Right forelimb (tissue), 1 donor: ENCODE data around the gene DLD.
"Not testable (repeated sequence)": the region's sequence is repeated elsewhere in the genome, so short reads cannot be mapped to it uniquely, and the experiment has no call there.

Experiments
- DNase-seq: peaks from one replicate; pipeline ENCODE4 v3.0.0-alpha.2; 2018

DLD gene

DNA sequence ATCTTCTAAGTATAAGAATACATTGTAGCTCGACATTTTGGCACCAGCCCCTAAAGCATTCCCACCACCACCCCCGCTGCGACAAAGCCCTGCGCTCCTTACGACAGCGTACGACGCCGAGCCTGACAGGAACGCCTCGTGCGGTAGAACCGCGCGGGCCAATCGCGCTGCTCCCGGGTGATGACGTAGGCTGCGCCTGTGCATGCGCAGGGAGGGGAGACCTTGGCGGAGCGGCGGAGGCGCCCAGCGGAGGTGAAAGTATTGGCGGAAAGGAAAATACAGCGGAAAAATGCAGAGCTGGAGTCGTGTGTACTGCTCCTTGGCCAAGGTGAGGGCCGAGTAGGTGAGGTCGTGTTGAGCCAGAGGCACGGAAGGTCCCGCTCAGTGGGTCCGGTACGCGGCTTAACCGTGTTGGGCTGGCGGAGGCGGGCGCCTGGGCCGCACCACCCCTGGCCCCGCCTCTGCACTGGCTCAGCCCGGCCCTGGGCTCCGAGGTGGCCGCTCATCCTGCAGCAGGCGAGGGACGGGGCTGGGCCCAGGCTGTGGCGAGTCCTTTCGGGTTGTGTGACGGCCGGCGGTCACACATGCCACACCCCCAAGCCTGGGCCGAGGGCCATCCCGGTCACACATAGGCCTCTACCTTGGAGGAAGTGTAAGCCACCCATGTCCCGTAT lies at the start of gene DLD:
Gene DLD (plus strand): TSS at position 222 of the 674 bp plus-strand sequence. CDS start 68 bp downstream, at position 290.
- DNase-seq = peak; percentile 94

- no peak for DNase-seq
Observed at GRCh38 chr7:107842213-107842612, 48.8 kb upstream of the DLD start.

DNA sequence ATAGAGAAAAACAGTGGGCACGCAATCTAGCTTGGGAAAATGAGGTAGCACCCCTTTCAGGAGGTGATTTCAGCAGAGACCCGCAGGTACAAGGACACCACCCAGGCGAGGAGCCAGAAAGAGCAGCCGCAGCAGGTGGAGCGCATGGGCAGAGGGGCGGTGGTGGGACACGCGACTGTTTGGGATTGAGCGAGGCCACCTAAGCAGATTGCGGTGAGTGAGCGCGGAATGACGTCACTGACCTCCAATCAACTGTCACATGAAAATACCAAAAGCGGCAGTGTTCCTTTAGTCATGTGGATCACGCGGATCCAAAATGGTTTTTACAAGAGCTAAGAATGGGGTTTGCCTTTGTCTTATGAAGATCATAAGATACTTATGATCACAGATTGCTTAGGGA lies 47.8 kb upstream of the DLD start:
- DNase-seq = no peak

DNA sequence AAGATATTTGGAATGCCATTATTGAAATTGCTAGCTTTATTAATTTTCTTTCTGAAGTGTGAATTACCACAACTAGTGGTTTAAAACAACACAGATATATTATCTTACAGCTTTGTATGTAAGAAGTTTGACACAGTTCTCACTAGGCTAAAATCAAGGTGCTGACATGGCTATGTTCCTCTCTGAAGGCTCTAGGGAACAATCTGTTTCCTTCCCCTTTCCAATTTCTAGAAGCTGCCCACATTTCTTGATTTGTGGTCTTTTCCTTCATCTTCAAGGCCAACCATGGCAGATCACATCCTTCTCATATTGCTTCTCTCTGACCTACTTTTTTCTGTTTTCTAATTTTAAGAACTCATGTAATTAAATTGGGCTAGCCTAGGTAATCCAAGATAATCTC lies 44.7 kb upstream of the DLD start:
- no peak for DNase-seq

DNA sequence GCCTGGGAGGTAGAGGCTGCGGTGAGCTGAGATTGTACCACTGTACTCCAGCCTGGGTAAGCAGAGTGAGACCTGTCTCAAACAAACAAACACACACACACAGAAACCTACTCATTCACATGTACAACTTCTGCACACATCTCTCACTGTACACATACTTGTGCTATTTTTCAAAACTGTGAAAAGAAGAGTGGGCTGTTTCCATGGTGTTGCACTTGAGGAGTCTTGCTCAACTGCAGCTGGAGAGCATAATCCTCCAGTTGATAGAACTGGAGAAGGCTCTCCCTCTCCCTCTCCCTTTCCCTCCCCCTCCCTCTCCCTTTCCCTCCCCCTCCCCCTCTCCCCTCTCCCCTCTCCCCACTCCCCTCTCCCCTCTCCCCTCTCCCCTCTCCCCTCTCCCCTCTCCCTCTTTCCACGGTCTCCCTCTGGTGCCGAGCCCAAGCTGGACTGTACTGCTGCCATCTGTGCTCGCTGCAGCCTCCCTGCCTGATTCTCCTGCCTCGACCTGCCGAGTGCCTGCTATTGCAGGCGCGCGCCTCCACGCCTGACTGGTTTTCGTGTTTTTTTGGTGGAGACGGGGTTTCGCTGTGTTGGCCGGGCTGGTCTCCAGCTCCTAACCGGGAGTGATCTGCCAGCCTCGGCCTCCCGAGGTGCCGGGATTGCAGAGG lies 43.7 kb upstream of the DLD start:
- DNase-seq = no peak

- not testable (repeated sequence) for DNase-seq
Observed at GRCh38 chr7:107847836-107848175, 43.2 kb upstream of the DLD start.

DNA sequence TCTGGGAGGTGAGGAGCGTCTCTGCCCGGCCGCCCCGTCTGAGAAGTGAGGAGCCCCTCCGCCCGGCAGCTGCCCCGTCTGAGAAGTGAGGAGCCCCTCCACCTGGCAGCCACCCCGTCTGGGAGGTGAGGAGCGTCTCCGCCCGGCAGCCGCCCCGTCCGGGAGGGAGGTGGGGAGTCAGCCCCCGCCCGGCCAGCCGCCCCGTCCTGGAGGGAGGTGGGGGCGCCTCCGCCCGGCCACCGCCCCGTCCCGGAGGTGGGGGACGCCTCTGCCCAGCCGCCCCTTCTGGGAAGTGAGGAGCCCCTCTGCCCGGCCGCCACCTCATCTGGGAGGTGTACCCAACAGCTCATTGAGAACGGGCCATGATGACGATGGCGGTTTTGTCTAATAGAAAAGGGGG lies 42.8 kb upstream of the DLD start:
- DNase-seq = not testable (repeated sequence)

GRCh38 chr7:107850216-107850615 lies 40.8 kb upstream of the DLD start:
- no peak for DNase-seq

- no peak for DNase-seq
Observed at GRCh38 chr7:107850643-107851042, 40.3 kb upstream of the DLD start.

- DNase-seq = no peak
Observed at GRCh38 chr7:107854454-107854853, 36.5 kb upstream of the DLD start.

- no peak for DNase-seq
Observed at GRCh38 chr7:107854989-107855388, 36.0 kb upstream of the DLD start.

DNA sequence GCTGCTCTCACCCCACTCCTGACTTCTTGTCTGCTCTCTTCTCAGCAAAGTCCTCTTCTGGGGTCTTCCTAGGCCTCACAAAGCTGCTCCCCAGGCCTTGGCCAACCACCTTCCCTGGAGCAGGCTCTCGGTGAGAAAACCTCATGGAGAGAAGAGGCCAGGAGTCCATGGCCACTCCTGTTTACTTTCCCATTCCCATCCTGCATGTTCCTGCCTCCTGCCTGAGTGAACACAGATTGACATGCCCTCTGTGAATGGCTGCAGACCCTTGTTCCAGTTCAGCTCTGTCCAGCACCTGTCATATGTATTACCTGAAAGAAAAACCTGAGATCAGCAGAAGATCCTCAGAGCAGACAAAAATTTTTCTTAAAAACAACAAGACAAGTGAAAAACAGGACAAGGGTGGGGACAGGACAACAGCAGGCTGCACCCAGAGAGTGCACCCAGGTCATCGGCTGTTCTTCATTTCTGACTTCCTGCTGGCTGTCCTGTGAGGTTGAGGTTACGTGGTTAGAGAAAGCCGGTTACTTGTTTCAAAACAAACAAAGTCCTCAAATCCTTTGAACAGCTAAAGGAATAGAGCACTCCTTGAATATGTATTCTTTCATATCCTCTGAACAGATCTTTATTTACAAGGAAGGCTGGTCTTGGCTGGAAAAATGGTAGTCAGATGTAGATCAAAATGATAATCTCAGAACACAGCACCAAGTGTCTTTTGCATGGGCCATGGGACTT lies 34.0 kb upstream of the DLD start:
- no peak for DNase-seq

- no peak for DNase-seq
Observed at GRCh38 chr7:107857541-107857912, 33.5 kb upstream of the DLD start.

GRCh38 chr7:107858280-107858679 lies 32.7 kb upstream of the DLD start:
- no peak for DNase-seq

DNA sequence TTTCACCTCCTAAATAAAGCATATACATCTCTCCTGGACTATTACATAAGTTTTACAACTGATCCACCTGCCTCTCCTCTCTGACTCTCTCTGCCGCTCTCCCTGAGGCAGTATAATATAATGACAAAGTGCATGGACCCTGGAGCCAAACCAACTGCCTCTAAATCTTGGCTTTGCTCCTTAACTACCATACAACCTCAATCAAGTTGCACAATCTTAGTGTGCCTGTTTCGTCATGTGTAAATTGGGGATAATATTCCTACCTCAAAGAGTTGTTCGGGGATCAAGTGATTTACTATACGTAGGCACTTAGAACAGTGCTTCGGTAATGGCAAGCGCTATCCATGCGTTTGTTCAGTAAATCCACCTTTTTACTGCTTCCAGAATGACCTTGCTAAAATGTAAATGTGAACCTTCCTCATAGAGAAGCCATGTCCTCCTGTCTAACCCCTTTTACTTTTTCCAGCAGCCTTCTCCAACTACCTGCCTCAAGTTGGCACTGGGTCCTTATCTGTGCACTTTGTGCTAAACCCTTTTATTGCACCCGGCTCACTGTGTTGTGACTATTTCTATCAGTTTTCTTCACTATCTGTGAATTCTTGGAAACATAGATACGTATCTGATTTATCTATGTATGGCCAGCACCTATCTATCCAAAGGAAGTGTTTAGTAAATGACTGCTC lies 30.6 kb upstream of the DLD start:
- DNase-seq = no peak

DNA sequence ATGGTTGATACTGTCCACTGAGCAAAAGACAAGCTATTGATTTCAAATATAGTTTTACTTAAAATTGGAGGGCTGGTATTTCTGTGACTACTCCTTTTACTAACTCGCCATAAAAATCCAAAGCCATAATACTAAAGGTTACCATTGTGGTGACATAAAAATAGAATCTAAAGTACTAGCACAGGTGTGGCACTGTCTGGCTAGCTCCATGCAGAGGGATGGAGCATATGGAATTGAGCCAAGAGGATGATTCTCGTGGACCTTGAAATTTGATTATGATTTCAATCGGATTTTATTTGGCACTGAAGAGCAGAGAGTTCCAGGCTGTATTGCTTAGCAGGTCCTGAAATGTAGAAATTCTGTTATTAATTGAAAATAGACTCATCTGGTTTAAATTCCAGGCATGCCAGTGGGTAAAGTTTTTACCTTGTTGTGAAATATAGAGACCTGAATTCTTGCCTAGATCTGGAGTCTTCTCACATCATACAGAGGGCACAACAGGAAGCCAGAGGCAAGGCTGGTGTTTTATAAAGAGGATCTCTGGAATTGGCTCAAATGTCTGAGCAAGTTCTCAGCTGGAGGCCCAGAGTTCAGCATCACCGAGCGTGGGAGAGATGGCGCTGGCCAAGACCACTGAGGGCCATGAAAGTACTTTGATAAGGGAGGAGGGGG lies 29.9 kb upstream of the DLD start:
- DNase-seq = no peak

DNA sequence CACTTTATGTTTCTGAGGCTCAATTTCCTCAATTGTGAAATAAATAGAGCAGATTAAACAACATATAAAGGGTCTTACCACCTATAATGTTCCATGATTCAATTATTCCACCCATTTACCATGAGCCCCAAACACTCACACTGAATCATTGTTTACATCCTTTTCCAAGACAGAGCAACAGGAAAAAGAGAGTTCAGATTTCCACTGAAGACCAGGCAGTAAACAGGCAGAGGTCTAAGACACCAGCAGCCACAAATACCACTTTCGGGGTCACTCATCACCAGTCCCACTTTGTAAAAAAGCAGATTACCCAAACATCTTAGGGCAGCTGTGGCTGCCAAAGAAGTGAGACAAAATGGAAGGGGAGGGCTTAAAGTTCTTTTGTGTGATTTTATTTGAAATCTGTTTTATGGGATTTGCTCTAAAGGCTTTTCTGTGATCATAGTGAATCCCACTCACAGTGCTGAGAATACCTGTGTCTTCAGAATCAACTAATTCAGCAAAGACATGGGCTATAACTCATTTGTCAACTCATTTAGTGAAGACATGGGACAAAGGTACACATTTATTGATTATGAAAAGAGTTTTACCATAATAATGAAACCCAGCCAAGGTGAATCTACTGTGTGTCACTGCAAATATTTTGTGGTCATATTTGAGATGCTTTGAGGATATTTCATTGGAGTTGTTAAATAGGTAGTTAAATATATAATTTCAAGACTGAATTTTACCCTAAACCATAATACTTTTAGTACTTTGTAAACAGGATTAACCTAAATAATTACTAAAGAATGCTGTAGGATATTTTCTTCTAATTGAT lies 24.8 kb upstream of the DLD start:
- no peak for DNase-seq

DNA sequence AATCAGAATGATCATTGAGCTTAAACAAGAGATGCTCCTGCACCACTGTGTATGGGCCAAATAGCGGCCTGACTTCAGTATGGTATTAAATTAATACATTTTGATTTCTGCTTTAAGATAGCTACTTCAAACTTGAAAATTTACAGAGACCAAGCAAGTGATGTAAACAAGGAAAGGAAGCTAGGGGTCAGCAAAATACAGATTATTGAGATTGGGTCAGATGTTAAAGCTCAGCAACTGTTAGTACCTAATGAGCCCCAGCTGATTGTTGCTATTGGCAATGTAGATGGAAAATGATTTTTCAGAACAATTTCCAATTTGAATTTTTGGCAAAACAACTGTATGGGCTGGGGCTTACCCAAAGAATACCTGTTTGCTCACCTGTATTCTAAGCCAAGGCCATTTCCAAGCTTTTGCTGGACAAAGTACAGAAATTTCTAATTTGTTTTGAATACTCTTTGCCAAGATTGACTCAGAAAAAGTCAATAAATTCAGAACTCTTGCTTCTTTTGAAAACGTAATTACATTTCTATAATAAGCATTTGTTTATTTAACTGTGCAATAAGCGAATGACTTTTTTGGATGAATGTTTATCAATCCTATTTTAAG lies 23.0 kb upstream of the DLD start:
- no peak for DNase-seq

DNA sequence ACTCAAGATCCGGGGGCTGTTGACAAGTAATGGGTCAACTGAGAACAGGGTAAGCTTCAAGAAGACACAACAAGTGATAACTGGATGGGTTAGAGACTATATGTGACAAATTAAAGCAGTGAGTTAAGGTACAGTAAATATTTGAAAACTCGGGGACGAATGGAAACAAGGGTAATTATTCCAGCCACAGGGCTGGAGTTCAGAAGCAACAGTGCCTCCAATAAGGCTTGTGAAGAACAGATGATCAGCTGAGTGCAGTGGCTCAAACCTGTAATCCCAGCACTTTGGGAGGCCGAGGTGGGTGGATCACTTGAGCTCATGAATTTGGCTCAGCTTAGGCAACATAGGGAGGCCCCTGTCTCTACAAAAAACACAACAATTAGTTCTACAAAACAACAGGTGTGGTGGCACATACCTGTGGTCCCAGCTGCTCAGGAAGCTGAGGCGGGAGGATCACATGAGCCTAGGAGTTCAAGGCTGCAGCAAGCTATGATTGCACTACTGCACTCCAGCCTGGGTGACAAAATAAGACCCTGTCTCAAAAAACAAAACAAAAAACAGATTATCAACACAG lies 20.5 kb upstream of the DLD start:
- DNase-seq = no peak

GRCh38 chr7:107874111-107874510 lies 16.9 kb upstream of the DLD start:
- DNase-seq = no peak
